GM10248 (cell line): ENCODE results near the gene TMX3.

Source experiments
- CTCF ChIA-PET: fragments of 300-600 bp; sonication (Branson Sonifier 250); formaldehyde crosslinking; extraction: SDS; loops from one replicate; lab custom pipeline; 2021; ENCODE audit warnings: antibody characterized with exemption; lab: Yijun Ruan, JAX
- POLR2A ChIA-PET: fragments of 350-650 bp; sonication (Branson Sonifier 250); formaldehyde crosslinking; extraction: SDS; loops from one replicate; lab custom pipeline; 2020; ENCODE audit warnings: antibody characterized with exemption; lab: Yijun Ruan, JAX
- DNase-seq: peaks from one replicate; pipeline ENCODE4 v3.0.0; 2012; ENCODE audit errors: extremely low spot score
- CTCF ChIP-seq: IDR thresholded peaks from 2 replicates; pipeline ENCODE4 v1.5.1; 2012; ENCODE audit warnings: mild to moderate bottlenecking, low read depth; ENCODE audit errors: extremely low read depth, missing control alignments, control extremely low read depth

Gene TMX3

GRCh38 chr18:68703326-68703725 is 11.6 kb downstream of the TMX3 start:
- CTCF ChIA-PET = interaction anchor here (1.4 kb wide), 1 partner anchor 11 kb away, joined by 3 read pairs; no protein-coding TSS in a partner anchor
- TF ChIP-seq CTCF = no peak
- POLR2A ChIA-PET = no interaction called here
- DNase-seq = no peak

GRCh38 chr18:68701353-68701752 is 13.6 kb downstream of the TMX3 start:
- CTCF ChIA-PET = no interaction called here
- no peak for TF ChIP-seq CTCF
- POLR2A ChIA-PET = no interaction called here
- DNase-seq = no peak

- no peak for TF ChIP-seq CTCF
- no peak for DNase-seq
- POLR2A ChIA-PET = no interaction called here
- CTCF ChIA-PET = no interaction called here
Measured at GRCh38 chr18:68699043-68699442, 15.9 kb downstream of the TMX3 start.

- TF ChIP-seq CTCF = no peak
- DNase-seq = no peak
- ChIA-PET POLR2A (no interaction called here), CTCF (no interaction called here)
Measured at GRCh38 chr18:68696937-68697336, 18.0 kb downstream of the TMX3 start.

GRCh38 chr18:68694316-68694715 is 20.6 kb downstream of the TMX3 start:
- DNase-seq = no peak
- ChIA-PET POLR2A (no interaction called here), CTCF (interaction anchor here (1.4 kb wide), 2 partner anchors 11 to 15 kb away, joined by 3 to 5 read pairs; no protein-coding TSS in a partner anchor)
- no peak for TF ChIP-seq CTCF

GRCh38 chr18:68693091-68693815 is 21.7 kb downstream of the TMX3 start:
- no peak for DNase-seq
- POLR2A ChIA-PET = no interaction called here
- CTCF ChIA-PET = interaction anchor here (1.0 to 1.5 kb wide), 4 partner anchors 12 to 19 kb away, joined by 3 to 5 read pairs (median 3); no protein-coding TSS in a partner anchor
- no peak for TF ChIP-seq CTCF
